HepG2 (cell line): Measurements from ENCODE around the gene SAMD8. TPM values are rescaled to one million over a fixed set of nuclear protein-coding genes. Genes with fewer than 3 reads are reported as not detected.

Experiments
- ATRX ChIP-seq: sonication (generic); formaldehyde crosslinking; IDR thresholded peaks from 2 replicates; pipeline ENCODE4 v1.4.0; 2020; ENCODE audit warnings: missing genetic modification reagents, borderline replicate concordance
- KLF6 ChIP-seq: IDR thresholded peaks from 2 replicates; pipeline ENCODE4 v1.8.0; 2016; ENCODE audit warnings: missing biosample characterization, missing genetic modification reagents
- MEIS2 ChIP-seq: sonication (generic); formaldehyde crosslinking; IDR thresholded peaks from 2 replicates; pipeline ENCODE4 v1.9.0; 2021; ENCODE audit warnings: mild to moderate bottlenecking, missing genetic modification reagents
- SIX4 ChIP-seq: sonication (generic); formaldehyde crosslinking; IDR thresholded peaks from 2 replicates; pipeline ENCODE4 v1.4.0; 2020; ENCODE audit warnings: missing genetic modification reagents
- STAG1 ChIP-seq: sonication (generic); formaldehyde crosslinking; IDR thresholded peaks from 2 replicates; pipeline ENCODE4 v1.4.0; 2020; ENCODE audit warnings: missing genetic modification reagents
- ZNF672 ChIP-seq: sonication (generic); formaldehyde crosslinking; IDR thresholded peaks from 2 replicates; pipeline ENCODE4 v1.8.1; 2022; ENCODE audit warnings: missing genetic modification reagents
- polyA plus RNA-seq, 8 experiments: library from polyadenylated mRNA; depleted of rRNA in 3 of 8; stranded (reverse) in 7 of 8; unstranded in 1 of 8; fragments of >200 nt; fragmentation: Illumina TruSeq in 4 of 8; extraction: Trizol in 4 of 8; gene quantifications; 2 replicates each; pipeline versions ENCODE4 v1.2.1 to v1.2.3, GENCODE V29; 2011 to 2016; ENCODE audit warnings: low read depth in 4 of 8, missing spikeins in 1 of 8, mixed read lengths in 1 of 8; ENCODE audit not compliant: insufficient read depth in 1 of 8
- total RNA-seq, 5 experiments: library from RNA; depleted of rRNA; stranded (reverse); fragments of >200 nt; fragmentation: Illumina TruSeq; extraction: Trizol; gene quantifications; 2 replicates each; pipeline ENCODE4 v1.2.3, GENCODE V29; 2016; ENCODE audit warnings: low read depth in 1 of 5
- TF ChIP-seq, protein P1 (sequence below): fragments of 450-650 bp; IDR thresholded peaks from 2 replicates; pipeline ENCODE4 v1.6.1; 2016
- TF ChIP-seq, protein P2 (sequence below): sonication (generic); formaldehyde crosslinking; IDR thresholded peaks from 2 replicates; pipeline ENCODE4 v1.4.0; 2020; ENCODE audit warnings: mild to moderate bottlenecking, missing genetic modification reagents
- TF ChIP-seq, protein P3 (sequence below): IDR thresholded peaks from 2 replicates; pipeline ENCODE4 v1.4.0; 2020; ENCODE audit warnings: mild to moderate bottlenecking, missing genetic modification reagents
- TF ChIP-seq, protein P4 (sequence below): sonication (generic); formaldehyde crosslinking; IDR thresholded peaks from 2 replicates; pipeline ENCODE4 v1.8.0; 2022; ENCODE audit warnings: missing genetic modification reagents, mild to moderate bottlenecking, moderate library complexity, borderline replicate concordance
- TF ChIP-seq, protein P5 (sequence below): sonication (generic); formaldehyde crosslinking; IDR thresholded peaks from 2 replicates; pipeline ENCODE4 v1.4.0; 2020; ENCODE audit warnings: mild to moderate bottlenecking, missing genetic modification reagents, borderline replicate concordance
- TF ChIP-seq, protein P6 (sequence below): IDR thresholded peaks from 2 replicates; pipeline ENCODE4 v1.6.1; 2012; ENCODE audit warnings: low read length, improper control_type of control experiment

Gene SAMD8
- total and polyA plus RNA-seq, 2 of the 13 experiments (the other 11 are each of a cell fraction or from before 2014, with no cell fraction given), result 10.4 to 13.2 TPM

DNA sequence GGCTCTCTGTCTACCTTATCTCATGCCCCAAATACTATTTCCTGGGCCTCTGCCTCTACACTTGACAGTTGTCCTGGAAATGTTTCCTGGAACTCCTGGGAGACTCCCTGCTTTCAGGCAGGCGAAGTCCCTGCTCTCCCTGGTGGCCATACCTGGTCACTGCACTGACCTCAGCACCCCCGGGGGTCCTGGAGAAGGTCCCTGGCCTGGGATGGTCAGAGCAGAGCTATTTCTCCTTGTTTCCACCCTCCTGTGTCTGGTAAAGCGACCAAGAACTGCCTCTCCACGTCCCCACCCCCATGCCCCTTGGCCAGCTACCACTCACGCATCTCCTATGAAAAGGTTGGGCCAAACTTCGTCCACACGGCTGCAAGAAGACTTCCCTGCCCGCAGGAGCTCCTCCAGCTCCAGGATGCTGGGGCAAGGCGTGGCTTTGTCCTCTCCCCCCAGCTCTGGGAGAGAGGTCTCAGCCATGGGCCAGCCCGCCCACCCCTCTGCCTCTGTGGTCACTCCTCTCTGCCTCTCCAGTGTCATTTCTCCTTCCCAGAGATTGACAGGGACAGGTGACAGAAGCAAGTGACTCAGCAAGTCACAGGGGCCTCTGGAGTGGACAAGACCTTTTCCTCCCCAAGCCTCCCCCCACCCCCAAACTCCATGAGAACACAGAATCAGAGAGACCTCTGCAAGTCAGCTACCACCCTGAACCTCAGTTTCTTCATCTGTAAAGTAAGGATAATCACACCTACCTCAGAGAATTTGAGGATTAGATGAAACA, 2.6 kb upstream of the SAMD8 start (continued):
- TF ChIP-seq, protein P1, sequence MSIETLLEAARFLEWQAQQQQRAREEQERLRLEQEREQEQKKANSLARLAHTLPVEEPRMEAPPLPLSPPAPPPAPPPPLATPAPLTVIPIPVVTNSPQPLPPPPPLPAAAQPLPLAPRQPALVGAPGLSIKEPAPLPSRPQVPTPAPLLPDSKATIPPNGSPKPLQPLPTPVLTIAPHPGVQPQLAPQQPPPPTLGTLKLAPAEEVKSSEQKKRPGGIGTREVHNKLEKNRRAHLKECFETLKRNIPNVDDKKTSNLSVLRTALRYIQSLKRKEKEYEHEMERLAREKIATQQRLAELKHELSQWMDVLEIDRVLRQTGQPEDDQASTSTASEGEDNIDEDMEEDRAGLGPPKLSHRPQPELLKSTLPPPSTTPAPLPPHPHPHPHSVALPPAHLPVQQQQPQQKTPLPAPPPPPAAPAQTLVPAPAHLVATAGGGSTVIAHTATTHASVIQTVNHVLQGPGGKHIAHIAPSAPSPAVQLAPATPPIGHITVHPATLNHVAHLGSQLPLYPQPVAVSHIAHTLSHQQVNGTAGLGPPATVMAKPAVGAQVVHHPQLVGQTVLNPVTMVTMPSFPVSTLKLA, result no peak
- no peak for TF ChIP-seq KLF6 (CRISPR knock-in tag)
- TF ChIP-seq ZNF672 (CRISPR knock-in tag), result no peak
- TF ChIP-seq MEIS2, result no peak
- TF ChIP-seq, protein P2, sequence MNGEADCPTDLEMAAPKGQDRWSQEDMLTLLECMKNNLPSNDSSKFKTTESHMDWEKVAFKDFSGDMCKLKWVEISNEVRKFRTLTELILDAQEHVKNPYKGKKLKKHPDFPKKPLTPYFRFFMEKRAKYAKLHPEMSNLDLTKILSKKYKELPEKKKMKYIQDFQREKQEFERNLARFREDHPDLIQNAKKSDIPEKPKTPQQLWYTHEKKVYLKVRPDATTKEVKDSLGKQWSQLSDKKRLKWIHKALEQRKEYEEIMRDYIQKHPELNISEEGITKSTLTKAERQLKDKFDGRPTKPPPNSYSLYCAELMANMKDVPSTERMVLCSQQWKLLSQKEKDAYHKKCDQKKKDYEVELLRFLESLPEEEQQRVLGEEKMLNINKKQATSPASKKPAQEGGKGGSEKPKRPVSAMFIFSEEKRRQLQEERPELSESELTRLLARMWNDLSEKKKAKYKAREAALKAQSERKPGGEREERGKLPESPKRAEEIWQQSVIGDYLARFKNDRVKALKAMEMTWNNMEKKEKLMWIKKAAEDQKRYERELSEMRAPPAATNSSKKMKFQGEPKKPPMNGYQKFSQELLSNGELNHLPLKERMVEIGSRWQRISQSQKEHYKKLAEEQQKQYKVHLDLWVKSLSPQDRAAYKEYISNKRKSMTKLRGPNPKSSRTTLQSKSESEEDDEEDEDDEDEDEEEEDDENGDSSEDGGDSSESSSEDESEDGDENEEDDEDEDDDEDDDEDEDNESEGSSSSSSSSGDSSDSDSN (CRISPR knock-in tag), result 0 out of 2 replicates have a peak, but pooled peaks have one; percentile 21
- TF ChIP-seq, protein P3, sequence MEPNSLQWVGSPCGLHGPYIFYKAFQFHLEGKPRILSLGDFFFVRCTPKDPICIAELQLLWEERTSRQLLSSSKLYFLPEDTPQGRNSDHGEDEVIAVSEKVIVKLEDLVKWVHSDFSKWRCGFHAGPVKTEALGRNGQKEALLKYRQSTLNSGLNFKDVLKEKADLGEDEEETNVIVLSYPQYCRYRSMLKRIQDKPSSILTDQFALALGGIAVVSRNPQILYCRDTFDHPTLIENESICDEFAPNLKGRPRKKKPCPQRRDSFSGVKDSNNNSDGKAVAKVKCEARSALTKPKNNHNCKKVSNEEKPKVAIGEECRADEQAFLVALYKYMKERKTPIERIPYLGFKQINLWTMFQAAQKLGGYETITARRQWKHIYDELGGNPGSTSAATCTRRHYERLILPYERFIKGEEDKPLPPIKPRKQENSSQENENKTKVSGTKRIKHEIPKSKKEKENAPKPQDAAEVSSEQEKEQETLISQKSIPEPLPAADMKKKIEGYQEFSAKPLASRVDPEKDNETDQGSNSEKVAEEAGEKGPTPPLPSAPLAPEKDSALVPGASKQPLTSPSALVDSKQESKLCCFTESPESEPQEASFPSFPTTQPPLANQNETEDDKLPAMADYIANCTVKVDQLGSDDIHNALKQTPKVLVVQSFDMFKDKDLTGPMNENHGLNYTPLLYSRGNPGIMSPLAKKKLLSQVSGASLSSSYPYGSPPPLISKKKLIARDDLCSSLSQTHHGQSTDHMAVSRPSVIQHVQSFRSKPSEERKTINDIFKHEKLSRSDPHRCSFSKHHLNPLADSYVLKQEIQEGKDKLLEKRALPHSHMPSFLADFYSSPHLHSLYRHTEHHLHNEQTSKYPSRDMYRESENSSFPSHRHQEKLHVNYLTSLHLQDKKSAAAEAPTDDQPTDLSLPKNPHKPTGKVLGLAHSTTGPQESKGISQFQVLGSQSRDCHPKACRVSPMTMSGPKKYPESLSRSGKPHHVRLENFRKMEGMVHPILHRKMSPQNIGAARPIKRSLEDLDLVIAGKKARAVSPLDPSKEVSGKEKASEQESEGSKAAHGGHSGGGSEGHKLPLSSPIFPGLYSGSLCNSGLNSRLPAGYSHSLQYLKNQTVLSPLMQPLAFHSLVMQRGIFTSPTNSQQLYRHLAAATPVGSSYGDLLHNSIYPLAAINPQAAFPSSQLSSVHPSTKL, result no peak; the same call in 1 of the 2 replicates
- TF ChIP-seq, protein P4, sequence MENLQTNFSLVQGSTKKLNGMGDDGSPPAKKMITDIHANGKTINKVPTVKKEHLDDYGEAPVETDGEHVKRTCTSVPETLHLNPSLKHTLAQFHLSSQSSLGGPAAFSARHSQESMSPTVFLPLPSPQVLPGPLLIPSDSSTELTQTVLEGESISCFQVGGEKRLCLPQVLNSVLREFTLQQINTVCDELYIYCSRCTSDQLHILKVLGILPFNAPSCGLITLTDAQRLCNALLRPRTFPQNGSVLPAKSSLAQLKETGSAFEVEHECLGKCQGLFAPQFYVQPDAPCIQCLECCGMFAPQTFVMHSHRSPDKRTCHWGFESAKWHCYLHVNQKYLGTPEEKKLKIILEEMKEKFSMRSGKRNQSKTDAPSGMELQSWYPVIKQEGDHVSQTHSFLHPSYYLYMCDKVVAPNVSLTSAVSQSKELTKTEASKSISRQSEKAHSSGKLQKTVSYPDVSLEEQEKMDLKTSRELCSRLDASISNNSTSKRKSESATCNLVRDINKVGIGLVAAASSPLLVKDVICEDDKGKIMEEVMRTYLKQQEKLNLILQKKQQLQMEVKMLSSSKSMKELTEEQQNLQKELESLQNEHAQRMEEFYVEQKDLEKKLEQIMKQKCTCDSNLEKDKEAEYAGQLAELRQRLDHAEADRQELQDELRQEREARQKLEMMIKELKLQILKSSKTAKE (CRISPR knock-in tag), result no peak
- TF ChIP-seq, protein P5, sequence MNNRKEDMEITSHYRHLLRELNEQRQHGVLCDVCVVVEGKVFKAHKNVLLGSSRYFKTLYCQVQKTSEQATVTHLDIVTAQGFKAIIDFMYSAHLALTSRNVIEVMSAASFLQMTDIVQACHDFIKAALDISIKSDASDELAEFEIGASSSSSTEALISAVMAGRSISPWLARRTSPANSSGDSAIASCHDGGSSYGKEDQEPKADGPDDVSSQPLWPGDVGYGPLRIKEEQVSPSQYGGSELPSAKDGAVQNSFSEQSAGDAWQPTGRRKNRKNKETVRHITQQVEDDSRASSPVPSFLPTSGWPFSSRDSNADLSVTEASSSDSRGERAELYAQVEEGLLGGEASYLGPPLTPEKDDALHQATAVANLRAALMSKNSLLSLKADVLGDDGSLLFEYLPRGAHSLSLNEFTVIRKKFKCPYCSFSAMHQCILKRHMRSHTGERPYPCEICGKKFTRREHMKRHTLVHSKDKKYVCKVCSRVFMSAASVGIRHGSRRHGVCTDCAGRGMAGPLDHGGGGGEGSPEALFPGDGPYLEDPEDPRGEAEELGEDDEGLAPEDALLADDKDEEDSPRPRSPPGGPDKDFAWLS (CRISPR knock-in tag), result no peak
- peak; percentile 62 for TF ChIP-seq STAG1 (CRISPR knock-in tag)
- no peak for TF ChIP-seq SIX4
- TF ChIP-seq, protein P6, sequence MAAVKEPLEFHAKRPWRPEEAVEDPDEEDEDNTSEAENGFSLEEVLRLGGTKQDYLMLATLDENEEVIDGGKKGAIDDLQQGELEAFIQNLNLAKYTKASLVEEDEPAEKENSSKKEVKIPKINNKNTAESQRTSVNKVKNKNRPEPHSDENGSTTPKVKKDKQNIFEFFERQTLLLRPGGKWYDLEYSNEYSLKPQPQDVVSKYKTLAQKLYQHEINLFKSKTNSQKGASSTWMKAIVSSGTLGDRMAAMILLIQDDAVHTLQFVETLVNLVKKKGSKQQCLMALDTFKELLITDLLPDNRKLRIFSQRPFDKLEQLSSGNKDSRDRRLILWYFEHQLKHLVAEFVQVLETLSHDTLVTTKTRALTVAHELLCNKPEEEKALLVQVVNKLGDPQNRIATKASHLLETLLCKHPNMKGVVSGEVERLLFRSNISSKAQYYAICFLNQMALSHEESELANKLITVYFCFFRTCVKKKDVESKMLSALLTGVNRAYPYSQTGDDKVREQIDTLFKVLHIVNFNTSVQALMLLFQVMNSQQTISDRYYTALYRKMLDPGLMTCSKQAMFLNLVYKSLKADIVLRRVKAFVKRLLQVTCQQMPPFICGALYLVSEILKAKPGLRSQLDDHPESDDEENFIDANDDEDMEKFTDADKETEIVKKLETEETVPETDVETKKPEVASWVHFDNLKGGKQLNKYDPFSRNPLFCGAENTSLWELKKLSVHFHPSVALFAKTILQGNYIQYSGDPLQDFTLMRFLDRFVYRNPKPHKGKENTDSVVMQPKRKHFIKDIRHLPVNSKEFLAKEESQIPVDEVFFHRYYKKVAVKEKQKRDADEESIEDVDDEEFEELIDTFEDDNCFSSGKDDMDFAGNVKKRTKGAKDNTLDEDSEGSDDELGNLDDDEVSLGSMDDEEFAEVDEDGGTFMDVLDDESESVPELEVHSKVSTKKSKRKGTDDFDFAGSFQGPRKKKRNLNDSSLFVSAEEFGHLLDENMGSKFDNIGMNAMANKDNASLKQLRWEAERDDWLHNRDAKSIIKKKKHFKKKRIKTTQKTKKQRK, result no peak
- no peak for TF ChIP-seq ATRX (CRISPR knock-in tag)
